Mammary epithelial cell (primary cell): ENCODE results near the gene MPIG6B.

Source experiments
- CTCF ChIP-seq, 2 donors: IDR thresholded peaks in 1 of 2; conservative IDR thresholded peaks in 1 of 2; 2 replicates each; pipeline ENCODE4 v1.5.1; 2011 to 2012; ENCODE audit warnings: inconsistent platforms in 2 of 2, low read length in 2 of 2, mild to moderate bottlenecking in 2 of 2, control low read depth in 1 of 2, low read depth in 1 of 2; ENCODE audit not compliant: insufficient read depth in 1 of 2; ENCODE audit errors: extremely low read depth in 1 of 2
- EZH2 ChIP-seq: IDR thresholded peaks from 2 replicates; pipeline ENCODE4 v1.6.1; 2012; ENCODE audit warnings: low read length, inconsistent platforms, borderline replicate concordance

DNA sequence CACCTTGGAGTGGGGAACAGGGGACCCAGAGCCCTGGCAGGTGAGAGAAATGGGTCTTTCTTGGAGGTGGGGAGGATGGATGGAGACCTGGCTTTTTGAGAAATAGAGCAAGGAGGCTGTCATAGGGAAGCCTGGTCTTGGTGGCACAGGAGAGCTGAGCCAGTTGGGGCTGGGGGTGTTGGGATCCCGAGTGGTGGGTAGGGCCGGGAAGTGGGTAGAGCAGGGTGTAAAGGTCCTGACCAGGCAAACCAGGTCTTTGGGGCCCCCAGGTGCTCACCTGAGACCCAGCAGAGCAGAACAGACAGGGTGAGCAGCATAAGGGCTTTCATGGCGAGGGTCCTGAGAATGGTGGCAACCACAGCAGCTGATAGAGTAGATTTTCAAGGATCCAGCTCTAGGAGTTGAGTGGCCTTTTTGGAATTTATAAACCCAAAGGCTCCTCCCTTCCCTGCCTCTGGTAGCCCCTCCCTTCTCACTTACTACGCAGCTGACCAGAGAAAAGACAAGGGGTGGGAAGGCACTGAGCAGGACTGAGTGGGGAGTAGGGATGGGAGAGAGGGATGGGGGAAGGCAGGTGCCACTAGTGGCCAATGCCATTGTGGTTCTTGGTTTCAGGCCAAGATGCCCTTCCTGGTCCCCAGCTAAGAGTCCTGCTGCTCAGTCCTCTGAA lies 1.7 kb upstream of the MPIG6B start, which contains the start of gene LY6G6C:
- TF ChIP-seq EZH2 (no peak), CTCF (conservative IDR thresholded peaks at IDR 0.05 in 1 of 2, IDR thresholded peaks at IDR 0.05 in 1 of 2; ENCODE audit: extremely low read depth in 1 of 2, insufficient read depth in 1 of 2, low read depth in 1 of 2, low read length in 2 of 2) (no peak)
